ENCODE data around the gene CSNK1D.

CSNK1D gene

DNA sequence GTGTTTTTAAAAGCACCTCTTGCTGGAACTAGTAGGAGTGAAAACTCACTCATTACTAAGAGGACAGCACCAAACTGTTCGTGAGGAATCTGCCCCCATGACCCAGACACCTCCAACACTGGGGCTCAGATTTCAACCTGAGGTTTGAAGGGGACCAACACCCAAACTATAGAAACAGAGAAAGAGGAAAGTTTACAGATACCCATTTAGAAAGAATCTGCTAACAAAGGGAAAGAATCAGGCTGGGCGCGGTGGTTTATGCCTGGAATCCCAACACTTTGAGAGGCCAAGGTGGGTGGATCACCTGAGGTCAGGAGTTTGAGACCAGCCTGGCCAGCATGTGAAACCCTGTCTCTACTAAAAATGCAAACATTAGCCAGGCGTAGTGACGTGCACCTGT, 3.4 kb upstream of the CSNK1D start:
- Histone ChIP-seq H3K4me3 (ENCODE audit: low read length) (no peak overlapping the region), H3K27me3 (ENCODE audit: control insufficient read depth, insufficient read depth, low read length) (no peaks in the 10 kb centered on the region), H3K9me3 (replicated peaks; ENCODE audit: low read length) (no peaks in the 10 kb centered on the region), H3K36me3 (ENCODE audit: insufficient read depth, low read length) (peaks cover 2% of the 10 kb centered on the region), H3K9ac (ENCODE audit: low read depth, low read length) (no peak overlapping the region), H3K4me1 (ENCODE audit: control insufficient read depth, insufficient read depth, low read length) (peaks cover 19% of the 10 kb centered on the region), H3K4me2 (ENCODE audit: low read length) (no peak overlapping the region)

DNA sequence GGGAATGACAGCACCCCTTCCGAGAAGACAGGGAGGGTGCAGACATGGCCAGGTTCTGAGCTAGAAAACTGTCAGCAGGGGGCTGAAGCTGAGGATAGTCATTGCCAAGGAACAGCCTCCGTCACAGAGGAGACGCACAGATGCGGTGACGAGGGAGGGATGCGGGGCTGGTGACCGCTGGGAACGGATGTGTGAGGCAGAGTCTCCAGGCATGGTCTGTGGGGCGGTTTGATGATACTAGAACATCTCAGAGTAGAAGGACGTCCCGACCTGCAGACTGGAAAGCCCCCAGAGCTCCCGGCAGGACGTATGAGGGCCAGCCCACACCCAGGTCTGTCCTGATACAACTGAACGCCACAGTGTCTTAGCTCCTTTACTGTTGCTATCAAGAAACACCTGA, 1.8 kb upstream of the CSNK1D start:
- Histone ChIP-seq H3K9me3 (replicated peaks; ENCODE audit: low read length) (no peaks in the 10 kb centered on the region), H3K36me3 (ENCODE audit: insufficient read depth, low read length) (peaks cover 16% of the 10 kb centered on the region), H3K4me1 (ENCODE audit: control insufficient read depth, insufficient read depth, low read length) (peaks cover 26% of the 10 kb centered on the region), H3K4me2 (ENCODE audit: low read length) (no peak overlapping the region), H3K9ac (ENCODE audit: low read depth, low read length) (no peak overlapping the region), H3K4me3 (ENCODE audit: low read length) (no peak overlapping the region), H3K27me3 (ENCODE audit: control insufficient read depth, insufficient read depth, low read length) (no peaks in the 10 kb centered on the region)

- Histone ChIP-seq H3K9ac (ENCODE audit: low read depth, low read length) (peak overlapping the region; percentile 94), H3K36me3 (ENCODE audit: insufficient read depth, low read length) (peaks cover 25% of the 10 kb centered on the region), H3K4me1 (ENCODE audit: control insufficient read depth, insufficient read depth, low read length) (peaks cover 36% of the 10 kb centered on the region)
These were observed 877 bp upstream of the CSNK1D start for GRCh38 chr17:82274134-82275020.

DNA sequence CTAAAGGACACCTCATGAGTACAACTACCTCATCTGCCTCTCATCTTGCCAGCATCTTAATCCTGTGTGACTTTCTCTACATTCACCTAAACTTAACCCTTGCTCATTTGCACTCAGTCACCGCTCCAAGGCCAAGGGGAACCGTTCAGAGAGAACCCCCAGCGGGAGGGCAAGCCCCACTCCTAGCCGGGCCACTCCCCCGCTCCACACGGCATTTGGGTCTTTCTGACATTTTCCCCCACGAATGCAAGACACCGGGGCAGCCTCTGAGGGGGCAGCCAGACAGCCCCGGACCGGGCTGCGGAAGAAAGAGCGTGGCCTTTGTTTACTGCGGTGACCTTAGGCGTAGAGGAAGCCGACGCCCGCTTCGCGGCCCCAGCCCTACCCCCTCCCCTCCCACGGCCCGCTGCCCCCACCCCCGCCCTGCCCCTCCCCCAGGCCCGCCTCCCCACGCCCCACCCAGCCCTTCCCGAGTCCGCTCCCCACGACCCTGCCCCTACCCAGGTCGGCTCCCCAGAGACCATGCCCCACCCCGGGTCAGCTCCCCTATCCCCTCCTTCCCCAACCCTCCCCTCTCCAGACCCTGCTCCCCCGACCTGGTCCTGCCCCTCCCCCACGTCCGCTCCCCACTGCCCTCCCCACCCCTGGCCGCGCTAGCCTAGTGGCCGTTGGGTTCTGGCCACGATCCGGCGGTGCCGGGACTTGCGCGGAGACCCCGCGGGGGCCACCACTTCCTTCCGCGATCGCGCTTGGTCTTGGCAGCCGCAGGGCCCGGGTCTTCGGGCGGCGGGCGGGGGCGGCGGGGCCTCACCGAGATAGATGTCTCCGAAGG, 789 bp downstream of the CSNK1D start:
- Histone ChIP-seq H3K36me3 (ENCODE audit: insufficient read depth, low read length) (peaks cover 33% of the 10 kb centered on the region), H3K27me3 (ENCODE audit: control insufficient read depth, insufficient read depth, low read length) (no peaks in the 10 kb centered on the region), H3K4me3 (ENCODE audit: low read length) (peak overlapping the region; percentile 84), H3K9ac (ENCODE audit: low read depth, low read length) (peak overlapping the region; percentile 94), H3K4me2 (ENCODE audit: low read length) (peak overlapping the region; percentile 99), H3K9me3 (replicated peaks; ENCODE audit: low read length) (no peaks in the 10 kb centered on the region), H3K4me1 (ENCODE audit: control insufficient read depth, insufficient read depth, low read length) (peaks cover 52% of the 10 kb centered on the region)

More at GRCh38 chr17:82274134-82275020, 877 bp upstream of the CSNK1D start:
- Histone ChIP-seq H3K4me2 (ENCODE audit: low read length) (peak overlapping the region; percentile 99), H3K4me3 (ENCODE audit: low read length) (peak overlapping the region; percentile 84), H3K27me3 (ENCODE audit: control insufficient read depth, insufficient read depth, low read length) (no peaks in the 10 kb centered on the region), H3K9me3 (replicated peaks; ENCODE audit: low read length) (no peaks in the 10 kb centered on the region)

DNA sequence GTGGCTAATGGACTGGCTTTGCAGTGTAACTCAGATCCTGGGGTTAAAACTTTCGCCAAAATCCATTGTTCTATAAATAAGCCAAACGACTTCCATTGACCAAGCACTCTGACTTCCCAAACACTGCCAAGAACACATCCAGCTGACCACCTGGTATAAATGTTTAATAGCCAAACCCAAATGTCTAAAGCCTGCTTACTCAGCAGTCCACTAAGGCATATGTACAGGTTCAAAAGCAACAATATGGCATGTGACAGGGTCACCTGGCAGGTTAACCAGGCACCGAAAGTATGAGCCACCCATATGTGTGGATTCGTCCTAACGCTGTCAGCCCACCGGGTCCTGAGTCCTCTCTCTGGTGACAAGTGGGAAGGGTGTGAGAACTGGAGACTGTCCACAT, 2.1 kb downstream of the CSNK1D start:
- peak overlapping the region; percentile 89 for H3K4me2 ChIP-seq (ENCODE audit: low read length)
- H3K4me3 ChIP-seq (ENCODE audit: low read length): peak overlapping the region; percentile 84
- no peaks in the 10 kb centered on the region for H3K27me3 ChIP-seq (ENCODE audit: control insufficient read depth, insufficient read depth, low read length)
- peaks cover 63% of the 10 kb centered on the region for H3K4me1 ChIP-seq (ENCODE audit: control insufficient read depth, insufficient read depth, low read length)
- peaks cover 35% of the 10 kb centered on the region for H3K36me3 ChIP-seq (ENCODE audit: insufficient read depth, low read length)
- H3K9ac ChIP-seq (ENCODE audit: low read depth, low read length): peak overlapping the region; percentile 92
- no peaks in the 10 kb centered on the region for H3K9me3 ChIP-seq (replicated peaks; ENCODE audit: low read length)

GRCh38 chr17:82270651-82271050, 2.8 kb downstream of the CSNK1D start:
- no peaks in the 10 kb centered on the region for H3K9me3 ChIP-seq (replicated peaks; ENCODE audit: low read length)
- peaks cover 71% of the 10 kb centered on the region for H3K4me1 ChIP-seq (ENCODE audit: control insufficient read depth, insufficient read depth, low read length)
- peak overlapping the region; percentile 89 for H3K4me2 ChIP-seq (ENCODE audit: low read length)
- peaks cover 43% of the 10 kb centered on the region for H3K36me3 ChIP-seq (ENCODE audit: insufficient read depth, low read length)
- no peaks in the 10 kb centered on the region for H3K27me3 ChIP-seq (ENCODE audit: control insufficient read depth, insufficient read depth, low read length)
- no peak overlapping the region for H3K4me3 ChIP-seq (ENCODE audit: low read length)
- H3K9ac ChIP-seq (ENCODE audit: low read depth, low read length): no peak overlapping the region

DNA sequence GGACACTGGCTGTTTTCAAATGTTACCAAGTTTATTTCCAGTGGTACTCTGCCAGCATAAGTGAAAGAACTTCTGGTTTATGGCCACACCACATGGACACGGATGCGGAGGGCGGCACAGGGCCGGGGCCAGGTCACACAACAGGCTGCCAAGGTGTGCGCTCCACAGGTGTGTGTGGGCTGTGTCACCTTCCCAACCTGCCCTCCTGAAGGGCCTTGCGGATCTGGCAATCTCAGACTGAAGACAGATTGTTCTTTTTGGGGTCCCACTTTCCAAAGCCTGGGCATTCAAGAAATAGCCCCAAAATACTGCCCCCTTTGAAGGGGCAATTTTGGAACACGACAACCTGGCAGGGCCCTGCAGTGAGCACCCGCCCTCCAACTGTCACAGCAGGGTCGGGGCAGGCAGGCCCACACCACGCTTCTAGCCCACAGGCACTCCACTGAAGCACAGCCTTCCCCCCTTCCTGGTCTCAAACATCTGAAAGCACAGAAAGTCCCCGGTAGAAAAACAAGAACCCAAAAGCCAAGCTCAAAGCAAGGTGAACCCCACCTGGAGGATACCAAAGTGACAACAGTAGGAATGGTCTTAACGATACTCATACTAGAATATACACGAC, 3.5 kb downstream of the CSNK1D start:
- peaks cover 72% of the 10 kb centered on the region for H3K4me1 ChIP-seq (ENCODE audit: control insufficient read depth, insufficient read depth, low read length)

DNA sequence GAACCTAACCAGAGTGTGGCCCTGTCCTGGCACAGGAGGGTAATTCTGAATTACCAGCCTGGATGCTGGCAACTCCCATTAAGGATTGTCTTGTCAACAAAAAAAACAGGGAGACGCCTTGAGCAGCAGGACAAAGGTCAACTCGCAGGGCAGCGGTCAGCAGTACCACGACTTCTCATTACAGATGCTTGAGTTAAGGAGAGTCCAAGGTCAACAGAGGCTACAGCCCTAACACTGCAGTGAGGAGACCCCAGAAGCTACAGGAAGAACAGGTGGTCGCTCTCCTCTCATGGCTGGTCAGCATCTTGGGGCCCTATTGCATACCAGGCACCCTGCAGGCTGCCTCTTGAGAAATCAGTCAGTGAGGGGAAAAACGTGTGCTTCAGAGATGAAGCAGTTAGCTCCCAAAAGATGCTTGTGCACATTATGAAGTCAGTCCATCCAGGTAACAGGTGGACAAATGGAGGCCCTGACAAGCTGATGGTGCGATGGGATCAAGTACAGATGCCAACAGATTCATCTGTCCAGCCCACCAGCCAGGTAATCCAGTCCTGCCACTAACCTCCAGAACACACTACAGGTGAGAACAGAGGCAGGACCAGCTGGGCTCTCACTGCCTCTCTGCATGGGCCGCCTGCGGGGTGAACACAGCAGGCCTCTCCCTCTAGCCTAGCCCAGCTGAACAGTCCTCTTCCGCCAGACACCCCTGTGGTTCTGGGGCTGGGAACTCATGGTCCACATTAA, 4.2 kb downstream of the CSNK1D start:
- Histone ChIP-seq H3K4me1 (ENCODE audit: control insufficient read depth, insufficient read depth, low read length) (peaks cover 72% of the 10 kb centered on the region), H3K9ac (ENCODE audit: low read depth, low read length) (peak overlapping the region; percentile 24), H3K4me2 (ENCODE audit: low read length) (peak overlapping the region; percentile 89), H3K9me3 (replicated peaks; ENCODE audit: low read length) (no peaks in the 10 kb centered on the region), H3K4me3 (ENCODE audit: low read length) (peak overlapping the region; percentile 18), H3K36me3 (ENCODE audit: insufficient read depth, low read length) (peaks cover 52% of the 10 kb centered on the region), H3K27me3 (ENCODE audit: control insufficient read depth, insufficient read depth, low read length) (no peaks in the 10 kb centered on the region)

More for the DNA sequence above, 3.5 kb downstream of the CSNK1D start:
- Histone ChIP-seq H3K36me3 (ENCODE audit: insufficient read depth, low read length) (peaks cover 48% of the 10 kb centered on the region), H3K4me3 (ENCODE audit: low read length) (peak overlapping the region; percentile 18), H3K4me2 (ENCODE audit: low read length) (peak overlapping the region; percentile 89), H3K9ac (ENCODE audit: low read depth, low read length) (peak overlapping the region; percentile 24), H3K27me3 (ENCODE audit: control insufficient read depth, insufficient read depth, low read length) (no peaks in the 10 kb centered on the region), H3K9me3 (replicated peaks; ENCODE audit: low read length) (no peaks in the 10 kb centered on the region)

- peak overlapping the region; percentile 72 for H3K9ac ChIP-seq (ENCODE audit: low read depth, low read length)
- peaks cover 65% of the 10 kb centered on the region for H3K4me1 ChIP-seq (ENCODE audit: control insufficient read depth, insufficient read depth, low read length)
These were observed 5.7 kb downstream of the CSNK1D start for GRCh38 chr17:82267575-82268379.

GRCh38 chr17:82266142-82266541, 7.4 kb downstream of the CSNK1D start:
- peaks cover 74% of the 10 kb centered on the region for H3K36me3 ChIP-seq (ENCODE audit: insufficient read depth, low read length)

More at GRCh38 chr17:82267575-82268379, 5.7 kb downstream of the CSNK1D start:
- H3K36me3 ChIP-seq (ENCODE audit: insufficient read depth, low read length): peaks cover 67% of the 10 kb centered on the region
- no peaks in the 10 kb centered on the region for H3K27me3 ChIP-seq (ENCODE audit: control insufficient read depth, insufficient read depth, low read length)
- peak overlapping the region; percentile 80 for H3K4me2 ChIP-seq (ENCODE audit: low read length)
- H3K9me3 ChIP-seq (replicated peaks; ENCODE audit: low read length): no peaks in the 10 kb centered on the region
- peak overlapping the region; percentile 61 for H3K4me3 ChIP-seq (ENCODE audit: low read length)

More at GRCh38 chr17:82266142-82266541, 7.4 kb downstream of the CSNK1D start:
- H3K9ac ChIP-seq (ENCODE audit: low read depth, low read length): peak overlapping the region; percentile 72
- peak overlapping the region; percentile 14 for H3K4me2 ChIP-seq (ENCODE audit: low read length)
- H3K9me3 ChIP-seq (replicated peaks; ENCODE audit: low read length): no peaks in the 10 kb centered on the region
- H3K4me1 ChIP-seq (ENCODE audit: control insufficient read depth, insufficient read depth, low read length): peaks cover 54% of the 10 kb centered on the region
- H3K27me3 ChIP-seq (ENCODE audit: control insufficient read depth, insufficient read depth, low read length): no peaks in the 10 kb centered on the region
- H3K4me3 ChIP-seq (ENCODE audit: low read length): no peak overlapping the region
